Activated CD4-positive, alpha-beta T cell treated with anti-CD3 and anti-CD28 coated beads for 4 hours (primary cell): ENCODE data around the gene PRKN.

Experiments
- DNase-seq, 2 donors: peaks; one replicate each; pipeline ENCODE4 v3.0.0-alpha.2; 2020

Gene PRKN

GRCh38 chr6:162219266-162219665 is 508.3 kb downstream of the PRKN start:
- no peak for DNase-seq

- DNase-seq: no peak
These were observed 509.6 kb downstream of the PRKN start for GRCh38 chr6:162217811-162218493.

GRCh38 chr6:162217058-162217457 is 510.5 kb downstream of the PRKN start:
- DNase-seq: no peak

GRCh38 chr6:162211777-162212176 is 515.8 kb downstream of the PRKN start:
- no peak for DNase-seq

GRCh38 chr6:162211022-162211421 is 516.5 kb downstream of the PRKN start:
- no peak for DNase-seq

GRCh38 chr6:162203287-162203686 is 524.3 kb downstream of the PRKN start:
- DNase-seq: no peak

GRCh38 chr6:162200945-162201690 is 526.4 kb downstream of the PRKN start:
- DNase-seq: no peak

- no peak for DNase-seq
These were observed 527.5 kb downstream of the PRKN start for GRCh38 chr6:162200041-162200440.

GRCh38 chr6:162198925-162199324 is 528.6 kb downstream of the PRKN start:
- no peak for DNase-seq

GRCh38 chr6:162198076-162198475 is 529.5 kb downstream of the PRKN start:
- no peak for DNase-seq

GRCh38 chr6:162195441-162195840 is 532.1 kb downstream of the PRKN start:
- no peak for DNase-seq

GRCh38 chr6:162190981-162191380 is 536.6 kb downstream of the PRKN start:
- no peak for DNase-seq

GRCh38 chr6:162187168-162187935 is 540.2 kb downstream of the PRKN start:
- DNase-seq: no peak

GRCh38 chr6:162184465-162184864 is 543.1 kb downstream of the PRKN start:
- no peak for DNase-seq

- no peak for DNase-seq
These were observed 545.7 kb downstream of the PRKN start for GRCh38 chr6:162181741-162182401.

- DNase-seq: no peak
These were observed 546.5 kb downstream of the PRKN start for GRCh38 chr6:162181111-162181510.

GRCh38 chr6:162179196-162179951 is 548.2 kb downstream of the PRKN start:
- DNase-seq: no peak

- no peak for DNase-seq
These were observed 548.9 kb downstream of the PRKN start for GRCh38 chr6:162178666-162179065.

GRCh38 chr6:162178266-162178665 is 549.3 kb downstream of the PRKN start:
- no peak for DNase-seq

- DNase-seq: no peak
These were observed 549.8 kb downstream of the PRKN start for GRCh38 chr6:162177746-162178145.

GRCh38 chr6:162173466-162173865 is 554.1 kb downstream of the PRKN start:
- DNase-seq: no peak

- DNase-seq: no peak
These were observed 562.1 kb downstream of the PRKN start for GRCh38 chr6:162165479-162165878.
